Measurements from ENCODE around the gene SLCO6A1.

SLCO6A1 gene

GRCh38 chr5:102451082-102451481 is 47.7 kb downstream of the SLCO6A1 start:
- no peak for DNase-seq (ENCODE audit: low spot score)

DNA sequence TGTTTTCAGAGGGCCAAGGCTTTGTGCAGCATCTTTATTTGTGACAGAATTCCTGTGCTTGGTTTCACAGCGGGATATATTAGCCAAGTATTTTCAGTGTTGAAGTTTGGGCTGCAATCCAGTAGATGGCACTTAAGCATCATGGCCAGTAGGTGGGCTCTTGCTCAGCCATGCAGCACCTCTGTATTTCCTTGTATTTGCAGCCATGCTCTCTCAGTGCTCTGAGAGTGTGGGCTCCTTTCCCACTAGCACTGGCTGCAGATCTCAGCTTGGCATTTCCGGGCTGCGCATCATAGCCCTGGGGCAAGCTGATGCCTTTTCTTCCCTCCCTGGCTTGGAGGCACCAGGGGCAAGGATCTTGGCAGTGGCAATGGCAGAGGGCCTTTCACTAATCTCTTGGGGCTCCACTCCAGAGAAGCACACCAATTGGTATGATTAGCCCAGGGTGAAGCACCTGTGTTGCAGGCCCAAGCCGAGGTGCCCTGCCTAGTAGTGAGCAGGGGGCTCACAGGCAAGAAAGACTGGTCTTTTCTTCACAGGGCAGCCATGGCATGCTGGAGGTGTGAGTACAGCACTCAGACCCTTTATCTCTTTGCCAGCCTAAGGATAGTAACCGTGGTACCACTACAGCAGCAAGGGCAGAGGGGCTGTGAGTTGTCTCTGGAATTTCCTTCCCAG is 48.3 kb downstream of the SLCO6A1 start:
- no peak for DNase-seq (ENCODE audit: low spot score)

- no peak for DNase-seq (ENCODE audit: low spot score)
These were observed 65.3 kb downstream of the SLCO6A1 start for GRCh38 chr5:102433473-102433872.

GRCh38 chr5:102421647-102422046 is 77.2 kb downstream of the SLCO6A1 start:
- DNase-seq (ENCODE audit: low spot score) = no peak

- DNase-seq (ENCODE audit: low spot score) = no peak
These were observed 80.3 kb downstream of the SLCO6A1 start for GRCh38 chr5:102418531-102418930.

DNA sequence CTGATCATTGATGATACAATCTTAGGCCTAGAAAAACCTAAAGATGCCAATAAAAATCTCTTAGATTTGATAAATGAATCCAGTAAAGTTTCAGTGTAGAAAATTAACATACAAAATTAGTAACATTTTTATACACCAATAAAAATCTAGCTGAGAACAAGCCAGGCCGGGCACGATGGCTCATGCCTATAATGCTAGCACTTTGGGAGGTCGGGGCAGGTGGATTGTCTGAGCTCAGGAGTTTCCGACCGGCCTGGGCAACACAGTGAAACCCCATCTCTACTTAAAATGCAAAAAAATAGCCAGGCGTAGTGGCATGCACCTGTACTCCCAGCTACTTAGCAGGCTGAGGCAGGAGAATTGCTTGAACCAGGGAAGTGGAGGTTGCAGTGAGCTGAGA is 84.4 kb downstream of the SLCO6A1 start:
- no peak for DNase-seq (ENCODE audit: low spot score)

GRCh38 chr5:102388235-102388634 is 110.6 kb downstream of the SLCO6A1 start:
- no peak for DNase-seq (ENCODE audit: low spot score)

DNA sequence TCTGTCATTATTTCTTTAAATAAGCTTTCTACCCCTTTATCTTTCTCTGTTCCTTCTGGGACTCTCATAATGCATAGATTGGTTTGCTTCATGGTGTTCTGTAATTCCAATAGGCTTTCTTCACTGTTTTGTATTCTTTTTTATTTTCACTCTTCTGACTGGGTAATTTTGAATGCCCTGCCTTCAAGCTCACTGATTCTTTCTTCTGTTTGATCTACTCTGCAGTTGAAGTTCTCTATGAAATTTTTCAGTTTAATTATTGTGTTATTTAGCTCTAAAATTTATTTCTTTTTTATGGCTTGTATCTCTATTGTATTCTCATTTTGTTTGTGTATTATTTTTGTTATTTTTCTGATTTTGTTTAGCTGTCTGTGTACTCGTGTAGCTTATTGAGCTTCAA is 113.4 kb downstream of the SLCO6A1 start:
- no peak for DNase-seq (ENCODE audit: low spot score)

GRCh38 chr5:102380174-102380573 is 118.6 kb downstream of the SLCO6A1 start:
- no peak for DNase-seq (ENCODE audit: low spot score)

DNA sequence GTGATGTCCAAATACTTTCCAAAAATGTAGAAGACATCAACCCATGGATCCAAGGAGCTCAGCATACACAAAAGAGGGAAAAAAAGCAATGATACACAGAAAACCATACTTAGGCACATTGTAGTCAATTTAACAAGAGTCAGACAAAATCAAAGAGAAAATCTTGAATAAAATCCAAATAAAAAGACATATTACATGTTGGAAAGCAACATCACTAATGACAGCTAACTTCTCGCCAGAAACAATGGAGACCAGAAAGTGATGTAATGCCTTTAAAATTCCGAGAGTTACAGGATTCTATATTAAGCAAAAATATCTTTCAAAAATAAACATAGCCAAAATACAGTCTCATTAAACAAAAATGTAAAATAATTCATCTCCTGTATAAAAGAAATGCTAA is 122.9 kb downstream of the SLCO6A1 start:
- no peak for DNase-seq (ENCODE audit: low spot score)

DNA sequence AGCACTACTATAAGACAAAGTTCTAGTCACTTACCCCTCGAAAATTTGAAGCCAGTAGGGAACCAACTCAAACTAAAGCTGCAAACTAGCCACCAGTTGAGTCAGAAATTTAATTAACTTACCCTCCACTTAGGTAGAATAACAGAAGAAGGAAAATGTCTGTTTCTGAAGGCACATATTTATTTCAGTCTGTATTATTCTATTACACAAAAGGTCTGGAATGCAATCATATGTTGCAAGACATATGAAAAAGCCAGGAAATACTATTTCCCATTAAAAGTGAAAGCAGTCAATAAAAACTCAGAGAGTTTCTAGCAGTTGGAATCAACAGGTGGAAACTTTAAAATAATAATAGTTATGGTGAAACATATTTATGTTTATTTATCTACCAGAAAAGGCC is 123.5 kb downstream of the SLCO6A1 start:
- no peak for DNase-seq (ENCODE audit: low spot score)

DNA sequence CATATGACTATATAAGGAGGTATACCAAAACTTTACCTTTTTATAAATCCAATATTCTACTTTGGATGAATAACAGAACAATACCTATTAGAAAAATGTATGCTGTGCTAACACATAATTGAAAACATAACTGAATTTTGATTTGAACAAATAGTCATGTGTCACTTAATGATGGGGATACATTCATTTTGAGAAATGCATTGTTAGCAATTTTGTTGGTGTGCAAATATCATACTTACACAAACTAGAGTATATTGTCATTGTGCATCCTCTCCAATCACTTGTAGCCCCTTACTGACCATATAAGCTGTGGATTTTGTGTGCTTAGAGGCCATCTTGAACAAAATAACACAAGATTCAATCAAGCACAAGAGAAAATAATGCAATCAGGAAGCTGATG is 130.4 kb downstream of the SLCO6A1 start:
- no peak for DNase-seq (ENCODE audit: low spot score)

DNA sequence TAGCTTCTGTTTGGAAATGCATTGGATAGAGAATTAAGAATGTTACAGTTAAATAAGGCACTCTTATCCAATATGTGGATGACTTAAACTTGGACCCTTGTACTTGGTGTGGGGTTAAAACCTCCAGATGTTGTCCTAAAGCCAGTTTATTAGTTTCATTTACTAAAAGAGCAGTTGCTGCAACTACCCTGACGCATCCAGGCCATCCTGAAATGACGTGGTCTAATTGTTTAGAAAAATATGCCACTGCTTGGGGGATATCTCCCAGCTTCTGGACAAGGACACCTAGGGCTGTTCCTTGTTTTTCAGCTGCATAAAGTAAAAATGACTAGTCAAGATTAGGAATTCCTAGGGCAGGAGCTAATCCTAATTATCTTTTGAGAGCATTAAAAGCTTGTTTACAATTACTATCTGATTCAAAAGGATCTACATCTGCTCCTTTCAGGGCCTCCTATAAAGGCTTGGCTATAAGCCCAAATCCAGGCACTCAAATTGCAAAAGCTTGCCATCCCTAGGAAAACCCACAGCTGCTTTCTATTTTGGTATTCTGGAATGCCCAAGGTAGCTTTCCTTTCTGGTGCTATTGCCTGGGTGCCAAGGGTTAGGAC is 157.0 kb downstream of the SLCO6A1 start:
- DNase-seq (ENCODE audit: low spot score) = no peak

GRCh38 chr5:102324714-102325113 is 174.1 kb downstream of the SLCO6A1 start:
- DNase-seq (ENCODE audit: low spot score) = no peak

Data from putamen (tissue), 1 donor.